Upper lobe of right lung (tissue), 1 donor: Measurements from ENCODE around the gene TEX261. TPM values are rescaled to one million over a fixed set of nuclear protein-coding genes. Genes with fewer than 3 reads are reported as not detected.

ENCODE experiments used
- ATAC-seq: fragments of 200-7000 bp; cut with Tn5 transposase; one replicate; pipeline ENCODE4 v1.9.1; 2020; ENCODE audit warnings: mild to moderate bottlenecking, moderate library complexity
- DNase-seq: peaks from one replicate; pipeline ENCODE4 v3.0.0-alpha.2; 2020
- H3K27ac ChIP-seq: fragments of 200-600 bp; one replicate; pipeline ENCODE4 v1.8.0; 2022
- H3K27me3 ChIP-seq: fragments of 200-600 bp; one replicate; pipeline ENCODE4 v1.8.0; 2022; ENCODE audit warnings: mild to moderate bottlenecking
- H3K36me3 ChIP-seq: fragments of 200-600 bp; one replicate; pipeline ENCODE4 v1.8.0; 2022
- H3K4me1 ChIP-seq: fragments of 200-600 bp; one replicate; pipeline ENCODE4 v1.8.0; 2022
- H3K4me3 ChIP-seq: fragments of 200-600 bp; one replicate; pipeline ENCODE4 v1.8.0; 2022; ENCODE audit warnings: mild to moderate bottlenecking
- H3K9me3 ChIP-seq: fragments of 200-600 bp; one replicate; pipeline ENCODE4 v1.8.0; 2022
- intact Hi-C: fragments of 100-400 bp; cut with DNase I; formaldehyde crosslinking; loops from one replicate; pipeline ENCODE4 v1.11.0; 2022
- total RNA-seq: library from RNA; stranded (reverse); fragmentation: NEBNext Ultra II Directional; extraction: Animal tissue kit (Norgen Biotek cat#: 25700); gene quantifications from one replicate; pipeline ENCODE4 v1.2.1, GENCODE V29; 2021
- TF ChIP-seq, protein P1 (sequence below): fragments of 200-600 bp; IDR thresholded peaks from one replicate; pipeline ENCODE4 v1.8.0; 2022; ENCODE audit warnings: antibody characterized with exemption
- donor health status: DM: no; HTN: yes; CAD: no; lungs with severe emphysema.

TEX261 gene
- total RNA-seq, 1 donor from 2014 or later, result 63.1 TPM

DNA sequence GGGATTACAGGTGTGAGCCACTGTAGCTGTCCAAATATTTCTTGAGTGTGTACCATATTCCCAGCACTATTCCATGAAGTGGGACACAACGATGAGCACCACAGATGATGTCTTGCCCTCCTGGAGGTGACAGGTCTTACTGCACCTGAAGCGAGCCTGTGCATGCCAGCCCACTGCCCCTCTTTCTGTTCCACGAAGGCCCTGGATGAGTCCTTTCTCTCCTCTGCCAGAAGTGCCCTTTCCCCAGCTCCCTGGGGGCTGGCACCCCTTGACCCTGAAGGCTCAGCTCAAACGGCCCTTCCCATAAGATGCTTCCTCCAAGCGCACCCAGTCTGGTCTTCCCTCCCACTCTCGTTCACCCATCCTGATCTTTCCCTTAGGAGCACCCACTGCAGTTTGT, 53.5 kb downstream of the TEX261 start:
- H3K4me3 ChIP-seq, result no peak overlapping the region
- ATAC-seq (no peak), DNase-seq (peak; percentile 39)
- H3K27ac ChIP-seq, result no peak overlapping the region
- no peaks in the 10 kb centered on the region for H3K9me3 ChIP-seq
- H3K27me3 ChIP-seq, result no peaks in the 10 kb centered on the region
- intact Hi-C loops, result loop anchor here (10.0 kb wide), 1 partner anchor 66 kb away; no protein-coding TSS in a partner anchor
- TF ChIP-seq, protein P1, sequence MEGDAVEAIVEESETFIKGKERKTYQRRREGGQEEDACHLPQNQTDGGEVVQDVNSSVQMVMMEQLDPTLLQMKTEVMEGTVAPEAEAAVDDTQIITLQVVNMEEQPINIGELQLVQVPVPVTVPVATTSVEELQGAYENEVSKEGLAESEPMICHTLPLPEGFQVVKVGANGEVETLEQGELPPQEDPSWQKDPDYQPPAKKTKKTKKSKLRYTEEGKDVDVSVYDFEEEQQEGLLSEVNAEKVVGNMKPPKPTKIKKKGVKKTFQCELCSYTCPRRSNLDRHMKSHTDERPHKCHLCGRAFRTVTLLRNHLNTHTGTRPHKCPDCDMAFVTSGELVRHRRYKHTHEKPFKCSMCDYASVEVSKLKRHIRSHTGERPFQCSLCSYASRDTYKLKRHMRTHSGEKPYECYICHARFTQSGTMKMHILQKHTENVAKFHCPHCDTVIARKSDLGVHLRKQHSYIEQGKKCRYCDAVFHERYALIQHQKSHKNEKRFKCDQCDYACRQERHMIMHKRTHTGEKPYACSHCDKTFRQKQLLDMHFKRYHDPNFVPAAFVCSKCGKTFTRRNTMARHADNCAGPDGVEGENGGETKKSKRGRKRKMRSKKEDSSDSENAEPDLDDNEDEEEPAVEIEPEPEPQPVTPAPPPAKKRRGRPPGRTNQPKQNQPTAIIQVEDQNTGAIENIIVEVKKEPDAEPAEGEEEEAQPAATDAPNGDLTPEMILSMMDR, result no peak
- no peaks in the 10 kb centered on the region for H3K36me3 ChIP-seq
- H3K4me1 ChIP-seq, result no peaks in the 10 kb centered on the region

DNA sequence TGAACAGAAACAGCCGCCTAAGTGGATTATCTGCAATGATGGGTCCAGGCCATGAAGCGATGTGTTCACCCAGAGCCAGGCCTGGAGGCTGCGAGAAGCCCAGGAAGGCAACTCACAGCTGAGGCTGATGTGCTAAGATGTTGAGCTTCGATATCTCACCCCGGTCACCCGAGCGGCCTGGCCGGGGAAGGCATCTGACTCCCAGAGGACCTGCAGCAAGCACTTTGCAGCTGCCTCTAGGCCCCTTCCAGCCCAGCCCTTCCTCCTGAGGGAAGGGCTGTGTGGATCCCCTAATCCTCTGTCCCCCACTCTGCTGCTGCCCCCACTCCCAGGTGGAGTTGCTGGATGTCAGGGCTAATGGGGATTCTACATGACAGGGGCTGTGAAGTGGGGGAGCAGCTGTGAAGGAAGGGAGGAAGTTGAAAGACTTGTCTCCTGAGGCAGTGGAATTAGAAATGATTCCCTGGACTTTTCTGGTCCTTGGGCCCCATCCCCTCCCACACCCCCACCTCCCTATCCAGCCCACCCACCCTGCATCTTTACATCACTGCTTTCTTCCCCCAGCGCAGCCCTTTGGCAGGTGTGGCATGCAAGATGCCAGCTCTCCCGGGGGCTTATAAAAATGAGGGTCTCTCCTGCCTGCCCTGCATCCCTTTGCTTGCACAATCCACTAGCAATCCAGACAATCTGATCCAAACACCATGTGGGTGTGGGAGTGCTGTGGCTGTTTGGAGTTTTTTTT, 54.7 kb downstream of the TEX261 start:
- no peaks in the 10 kb centered on the region for H3K36me3 ChIP-seq
- no peaks in the 10 kb centered on the region for H3K9me3 ChIP-seq
- H3K27me3 ChIP-seq, result no peaks in the 10 kb centered on the region
- H3K27ac ChIP-seq, result no peak overlapping the region
- DNase-seq, result peak; percentile 51
- no peaks in the 10 kb centered on the region for H3K4me1 ChIP-seq
- H3K4me3 ChIP-seq, result no peak overlapping the region
- intact Hi-C loops, result loop anchor here (10.0 kb wide), 1 partner anchor 65 kb away; no protein-coding TSS in a partner anchor
- no peak for ATAC-seq
- TF ChIP-seq, protein P1, result no peak

DNA sequence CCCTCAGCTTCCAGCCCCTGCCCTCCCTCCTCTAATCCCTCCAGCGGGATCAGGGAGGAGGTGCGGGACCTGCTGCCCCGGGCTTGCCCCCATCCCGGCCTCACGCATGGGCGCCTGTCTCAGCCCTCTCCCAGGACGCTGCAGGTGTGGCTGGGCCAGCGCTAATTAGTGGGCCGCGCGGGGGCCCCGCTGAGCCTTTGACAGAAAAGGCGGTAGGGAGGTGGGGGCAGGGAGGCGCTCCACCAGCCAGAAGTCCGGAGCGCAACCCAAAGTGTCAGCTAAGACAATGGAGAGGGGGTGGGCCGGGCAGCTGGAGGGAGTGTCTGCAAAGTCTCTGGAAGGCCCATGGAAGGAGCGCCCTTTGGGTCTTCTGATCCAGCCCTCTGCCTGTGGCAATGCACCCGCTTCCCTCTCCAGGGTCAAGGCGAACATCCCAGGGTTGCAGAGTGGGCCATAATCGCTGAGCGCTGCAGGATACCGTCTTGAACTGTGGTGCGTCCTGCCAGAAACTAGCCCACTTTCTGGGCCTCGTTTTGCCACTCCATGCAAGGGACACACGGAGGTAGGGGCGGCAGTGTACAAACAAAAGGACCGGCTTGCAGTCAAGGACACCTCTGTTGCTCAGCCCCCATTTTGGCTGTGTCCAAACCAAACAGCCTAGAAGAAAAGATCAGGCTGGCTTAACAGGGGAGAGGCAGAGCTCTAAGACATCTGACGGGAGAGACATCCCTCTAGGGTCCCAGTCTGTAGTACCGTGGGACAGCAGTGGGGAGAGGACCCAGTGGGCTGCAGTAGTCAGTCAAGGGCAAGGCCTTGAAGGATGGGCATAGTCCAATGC, 55.5 kb downstream of the TEX261 start:
- Histone ChIP-seq H3K27me3 (no peaks in the 10 kb centered on the region), H3K27ac (no peak overlapping the region), H3K4me1 (no peaks in the 10 kb centered on the region), H3K36me3 (no peaks in the 10 kb centered on the region), H3K9me3 (no peaks in the 10 kb centered on the region), H3K4me3 (no peak overlapping the region)
- TF ChIP-seq, protein P1, result no peak
- DNase-seq (peak; percentile 50), ATAC-seq (no peak)
- intact Hi-C loops, result no loop called here

DNA sequence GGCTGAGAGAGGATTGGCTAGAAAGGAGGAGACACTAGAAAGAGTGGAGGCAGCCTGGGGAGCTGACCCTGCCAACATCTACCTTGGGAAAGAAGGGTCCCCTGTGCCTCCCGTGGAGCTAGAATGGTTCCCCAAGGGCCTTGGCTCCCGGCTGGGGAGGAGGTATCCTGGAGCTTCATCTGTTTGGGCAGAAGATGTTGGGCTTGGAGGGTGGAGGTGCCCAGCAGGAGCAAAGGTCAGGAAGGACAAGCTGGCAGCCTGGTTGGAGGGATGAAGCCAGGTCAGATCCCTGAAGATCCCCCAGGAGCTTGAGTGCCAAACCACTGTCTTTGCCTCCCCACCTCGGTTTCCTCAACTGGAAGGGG, 56.1 kb downstream of the TEX261 start:
- no peak overlapping the region for H3K27ac ChIP-seq

DNA sequence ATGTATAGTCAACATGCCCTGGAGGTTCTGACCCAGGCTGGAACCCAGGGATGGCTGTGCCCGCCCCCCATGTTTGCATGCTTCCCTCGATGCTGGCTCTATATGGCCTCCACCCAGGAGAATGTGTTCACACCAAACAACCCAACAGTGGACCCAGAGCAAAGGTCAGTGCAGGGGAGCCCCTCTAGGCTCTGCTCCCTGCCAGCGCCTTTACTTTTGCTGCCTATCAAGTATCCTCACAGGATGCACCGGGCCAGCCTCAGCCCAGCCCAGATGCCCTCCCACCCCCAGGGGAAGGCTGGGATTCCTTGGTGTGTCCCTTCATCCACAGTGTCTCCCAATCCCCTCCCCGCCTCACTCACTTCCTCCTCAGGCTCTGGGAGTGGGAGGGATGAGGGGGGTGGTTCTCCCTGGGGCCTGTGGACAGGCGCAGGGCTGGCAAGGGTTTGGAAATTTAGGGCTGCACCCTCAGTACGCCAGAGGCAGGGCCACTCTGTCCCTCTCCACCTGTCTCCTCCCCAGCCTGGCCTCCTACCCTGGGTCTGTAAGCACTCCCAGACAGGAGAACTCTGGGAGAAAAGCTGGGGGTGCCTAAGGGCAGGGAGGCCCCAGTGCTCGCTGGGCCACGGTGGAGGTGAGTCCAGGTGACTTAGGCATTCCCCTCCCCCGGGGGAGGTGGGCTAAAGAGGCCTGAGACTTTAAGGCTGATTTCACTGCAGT, 56.6 kb downstream of the TEX261 start:
- DNase-seq (peak; percentile 39), ATAC-seq (no peak)
- TF ChIP-seq, protein P1, result no peak
- Histone ChIP-seq H3K36me3 (no peaks in the 10 kb centered on the region), H3K4me3 (no peak overlapping the region), H3K4me1 (no peaks in the 10 kb centered on the region), H3K27ac (no peak overlapping the region), H3K9me3 (no peaks in the 10 kb centered on the region), H3K27me3 (no peaks in the 10 kb centered on the region)
- intact Hi-C loops, result no loop called here

More for the DNA sequence above, 56.1 kb downstream of the TEX261 start:
- ATAC-seq, result no peak
- no peaks in the 10 kb centered on the region for H3K9me3 ChIP-seq
- no peaks in the 10 kb centered on the region for H3K27me3 ChIP-seq
- intact Hi-C loops, result no loop called here
- TF ChIP-seq, protein P1, result no peak
- no peak overlapping the region for H3K4me3 ChIP-seq
- peak; percentile 28 for DNase-seq
- H3K36me3 ChIP-seq, result no peaks in the 10 kb centered on the region
- H3K4me1 ChIP-seq, result no peaks in the 10 kb centered on the region
